ENCODE measurements around the gene ADGRB3. TPM values are rescaled to one million over a fixed set of nuclear protein-coding genes. Genes with fewer than 3 reads are reported as not detected.

The ADGRB3 gene
- total RNA-seq = 0.82 and 0.92 TPM in 2 replicates

- no peaks in the 10 kb centered on the region for H3K36me3 ChIP-seq (ENCODE audit: control insufficient read depth, insufficient read depth, low read length)
- peaks cover 12% of the 10 kb centered on the region for H3K27me3 ChIP-seq (ENCODE audit: control insufficient read depth, insufficient read depth, low read length)
- DNase-seq (ENCODE audit: low read depth) = no peak
- TF ChIP-seq, protein P1, sequence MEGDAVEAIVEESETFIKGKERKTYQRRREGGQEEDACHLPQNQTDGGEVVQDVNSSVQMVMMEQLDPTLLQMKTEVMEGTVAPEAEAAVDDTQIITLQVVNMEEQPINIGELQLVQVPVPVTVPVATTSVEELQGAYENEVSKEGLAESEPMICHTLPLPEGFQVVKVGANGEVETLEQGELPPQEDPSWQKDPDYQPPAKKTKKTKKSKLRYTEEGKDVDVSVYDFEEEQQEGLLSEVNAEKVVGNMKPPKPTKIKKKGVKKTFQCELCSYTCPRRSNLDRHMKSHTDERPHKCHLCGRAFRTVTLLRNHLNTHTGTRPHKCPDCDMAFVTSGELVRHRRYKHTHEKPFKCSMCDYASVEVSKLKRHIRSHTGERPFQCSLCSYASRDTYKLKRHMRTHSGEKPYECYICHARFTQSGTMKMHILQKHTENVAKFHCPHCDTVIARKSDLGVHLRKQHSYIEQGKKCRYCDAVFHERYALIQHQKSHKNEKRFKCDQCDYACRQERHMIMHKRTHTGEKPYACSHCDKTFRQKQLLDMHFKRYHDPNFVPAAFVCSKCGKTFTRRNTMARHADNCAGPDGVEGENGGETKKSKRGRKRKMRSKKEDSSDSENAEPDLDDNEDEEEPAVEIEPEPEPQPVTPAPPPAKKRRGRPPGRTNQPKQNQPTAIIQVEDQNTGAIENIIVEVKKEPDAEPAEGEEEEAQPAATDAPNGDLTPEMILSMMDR (IDR thresholded peaks at IDR 0.05; ENCODE audit: insufficient read depth, low read length, poor library complexity, severe bottlenecking) = peak; percentile 14
- H3K4me3 ChIP-seq (ENCODE audit: low read depth, low read length) = peak within 1 kb of the TSS; percentile 60
These were observed at the start of gene ADGRB3 for GRCh38 chr6:68634726-68635411. Gene ADGRB3, plus strand, starts transcription at chr6:68635282. Its CDS starts 3,394 bp downstream, at chr6:68638676.

DNA sequence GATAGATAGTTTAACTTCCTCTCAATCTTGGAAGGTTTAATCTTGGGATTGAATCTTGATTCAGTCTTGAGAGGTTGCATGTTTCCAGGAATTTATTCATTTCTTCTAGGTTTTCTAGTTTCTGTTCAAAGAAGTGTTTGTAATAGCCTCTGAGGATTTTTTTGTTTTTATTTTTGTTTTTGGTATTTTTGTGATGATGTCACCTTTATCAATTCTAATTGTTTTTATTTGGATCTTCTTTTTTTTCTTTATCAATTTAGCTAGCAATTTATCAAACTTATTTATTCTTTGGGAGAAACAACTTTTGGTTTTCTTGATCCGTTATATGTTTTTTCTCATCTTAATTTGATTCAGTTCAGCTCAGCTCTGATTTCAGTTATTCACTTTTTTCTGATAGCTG, 41.5 kb upstream of the ADGRB3 start:
- Histone ChIP-seq H3K4me3 (ENCODE audit: low read depth, low read length) (no peak overlapping the region), H3K36me3 (ENCODE audit: control insufficient read depth, insufficient read depth, low read length) (no peaks in the 10 kb centered on the region), H3K27me3 (ENCODE audit: control insufficient read depth, insufficient read depth, low read length) (no peaks in the 10 kb centered on the region)
- TF ChIP-seq, protein P1 (IDR thresholded peaks at IDR 0.05; ENCODE audit: insufficient read depth, low read length, poor library complexity, severe bottlenecking) = no peak
- no peak for DNase-seq (ENCODE audit: low read depth)

DNA sequence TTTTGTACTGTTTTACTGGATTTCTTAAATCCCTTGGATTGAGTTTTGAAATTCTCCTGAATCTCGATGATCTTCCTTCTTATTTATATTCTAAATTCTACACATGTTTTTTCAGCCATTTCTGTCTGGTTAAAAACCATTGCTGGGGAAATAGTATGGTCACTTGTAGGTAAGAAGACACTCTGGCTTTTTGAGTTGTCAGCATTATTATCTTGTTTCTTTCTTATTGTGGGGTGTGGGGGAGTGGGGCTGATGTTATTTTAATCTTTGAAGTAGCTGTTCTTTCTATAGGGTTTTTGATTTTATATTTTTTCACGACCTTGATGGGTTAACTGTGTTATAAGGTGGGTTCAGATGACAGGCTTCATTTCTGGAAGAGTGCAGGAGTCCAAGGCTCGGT, 37.4 kb upstream of the ADGRB3 start:
- Histone ChIP-seq H3K27me3 (ENCODE audit: control insufficient read depth, insufficient read depth, low read length) (no peaks in the 10 kb centered on the region), H3K4me3 (ENCODE audit: low read depth, low read length) (no peak overlapping the region), H3K36me3 (ENCODE audit: control insufficient read depth, insufficient read depth, low read length) (no peaks in the 10 kb centered on the region)
- DNase-seq (ENCODE audit: low read depth) = no peak
- TF ChIP-seq, protein P1 (IDR thresholded peaks at IDR 0.05; ENCODE audit: insufficient read depth, low read length, poor library complexity, severe bottlenecking) = no peak

- TF ChIP-seq, protein P1 (IDR thresholded peaks at IDR 0.05; ENCODE audit: insufficient read depth, low read length, poor library complexity, severe bottlenecking) = no peak
- DNase-seq (ENCODE audit: low read depth) = no peak
- H3K27me3 ChIP-seq (ENCODE audit: control insufficient read depth, insufficient read depth, low read length) = no peaks in the 10 kb centered on the region
- H3K4me3 ChIP-seq (ENCODE audit: low read depth, low read length) = no peak overlapping the region
- no peaks in the 10 kb centered on the region for H3K36me3 ChIP-seq (ENCODE audit: control insufficient read depth, insufficient read depth, low read length)
These were observed 19.1 kb upstream of the ADGRB3 start for GRCh38 chr6:68615938-68616337.

DNA sequence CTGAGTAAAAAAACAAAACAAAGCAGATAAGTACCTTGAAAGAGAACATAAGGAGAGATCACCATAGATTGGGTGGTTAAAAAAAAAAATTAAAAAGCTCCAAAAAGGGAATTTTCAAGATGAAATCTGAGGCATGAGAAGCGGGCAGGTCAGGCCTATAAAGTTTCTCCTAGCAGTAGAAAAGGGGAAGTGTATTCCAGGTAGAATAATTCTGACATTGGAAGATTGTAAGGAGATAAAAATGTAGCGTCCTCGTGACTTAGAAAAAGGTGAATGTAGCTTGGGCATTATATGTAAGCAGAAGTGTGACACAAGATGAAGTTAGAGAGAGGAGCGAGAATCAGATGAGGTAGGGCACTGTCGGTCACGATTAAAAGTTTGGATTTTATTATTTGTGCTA, 9.1 kb upstream of the ADGRB3 start:
- no peaks in the 10 kb centered on the region for H3K27me3 ChIP-seq (ENCODE audit: control insufficient read depth, insufficient read depth, low read length)
- TF ChIP-seq, protein P1 (IDR thresholded peaks at IDR 0.05; ENCODE audit: insufficient read depth, low read length, poor library complexity, severe bottlenecking) = no peak
- no peaks in the 10 kb centered on the region for H3K36me3 ChIP-seq (ENCODE audit: control insufficient read depth, insufficient read depth, low read length)
- DNase-seq (ENCODE audit: low read depth) = no peak
- no peak overlapping the region for H3K4me3 ChIP-seq (ENCODE audit: low read depth, low read length)

- no peak for DNase-seq (ENCODE audit: low read depth)
- TF ChIP-seq, protein P1 (IDR thresholded peaks at IDR 0.05; ENCODE audit: insufficient read depth, low read length, poor library complexity, severe bottlenecking) = no peak
- H3K36me3 ChIP-seq (ENCODE audit: control insufficient read depth, insufficient read depth, low read length) = no peaks in the 10 kb centered on the region
- H3K27me3 ChIP-seq (ENCODE audit: control insufficient read depth, insufficient read depth, low read length) = no peaks in the 10 kb centered on the region
- H3K4me3 ChIP-seq (ENCODE audit: low read depth, low read length) = no peak overlapping the region
These were observed 6.9 kb upstream of the ADGRB3 start for GRCh38 chr6:68628161-68628560.

Measured in kidney epithelial cell (primary cell).